NB4 (cell line): ENCODE results near the gene CREB5.

Experiments
- POLR2A ChIP-seq: IDR thresholded peaks from 2 replicates; pipeline ENCODE4 v1.6.1; 2011; ENCODE audit warnings: mild to moderate bottlenecking; ENCODE audit not compliant: insufficient read length; ENCODE audit errors: extremely low read depth
- TF ChIP-seq, protein P1 (sequence below): IDR thresholded peaks from one replicate; pipeline ENCODE4 v1.5.1; 2012; ENCODE audit warnings: low read depth, low read length

GRCh38 chr7:28858206-28858605 lies 445.9 kb downstream of the CREB5 start:
- TF ChIP-seq, protein P1, sequence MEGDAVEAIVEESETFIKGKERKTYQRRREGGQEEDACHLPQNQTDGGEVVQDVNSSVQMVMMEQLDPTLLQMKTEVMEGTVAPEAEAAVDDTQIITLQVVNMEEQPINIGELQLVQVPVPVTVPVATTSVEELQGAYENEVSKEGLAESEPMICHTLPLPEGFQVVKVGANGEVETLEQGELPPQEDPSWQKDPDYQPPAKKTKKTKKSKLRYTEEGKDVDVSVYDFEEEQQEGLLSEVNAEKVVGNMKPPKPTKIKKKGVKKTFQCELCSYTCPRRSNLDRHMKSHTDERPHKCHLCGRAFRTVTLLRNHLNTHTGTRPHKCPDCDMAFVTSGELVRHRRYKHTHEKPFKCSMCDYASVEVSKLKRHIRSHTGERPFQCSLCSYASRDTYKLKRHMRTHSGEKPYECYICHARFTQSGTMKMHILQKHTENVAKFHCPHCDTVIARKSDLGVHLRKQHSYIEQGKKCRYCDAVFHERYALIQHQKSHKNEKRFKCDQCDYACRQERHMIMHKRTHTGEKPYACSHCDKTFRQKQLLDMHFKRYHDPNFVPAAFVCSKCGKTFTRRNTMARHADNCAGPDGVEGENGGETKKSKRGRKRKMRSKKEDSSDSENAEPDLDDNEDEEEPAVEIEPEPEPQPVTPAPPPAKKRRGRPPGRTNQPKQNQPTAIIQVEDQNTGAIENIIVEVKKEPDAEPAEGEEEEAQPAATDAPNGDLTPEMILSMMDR = no peak
- TF ChIP-seq POLR2A = no peak
